K562 (cell line): ENCODE data around the gene USF2. TPM values are rescaled to one million over a fixed set of nuclear protein-coding genes. Genes with fewer than 3 reads are reported as not detected.

Experiments used
- ATAC-seq: fragments of 200-7000 bp; cut with Tn5 transposase; 3 replicates; pipeline ENCODE4 v1.9.1; 2020; ENCODE audit warnings: moderate library complexity
- BruUV-seq: library from RNA; stranded (reverse); fragments of 400-500 nt; replicated peaks from 2 replicates; lab custom pipeline; 2021; lab: Mats Ljungman, UMichigan
- CTCF ChIA-PET: fragments of 300-600 bp; formaldehyde crosslinking; extraction: SDS; loops from one replicate; lab custom pipeline; 2021; ENCODE audit warnings: low intra/inter-chr PET ratio; lab: Yijun Ruan, JAX
- POLR2A ChIA-PET: fragments of 300-600, 350-650 bp; sonication (Branson Sonifier 250); formaldehyde crosslinking; extraction: SDS; loops from one replicate; lab custom pipeline; 2021; ENCODE audit warnings: antibody characterized with exemption, inconsistent platforms; lab: Yijun Ruan, JAX
- DNase-seq, 4 experiments: peaks; one replicate each; pipeline versions ENCODE4 v3.0.0 to v3.0.0-alpha.2; 2011 to 2018; ENCODE audit warnings: low spot score in 3 of 4, mixed read lengths in 3 of 4; ENCODE audit errors: extremely low read depth in 1 of 4
- FAIRE-seq: peaks from 2 replicates; lab custom pipeline; 2011; peaks lifted over from hg19 to GRCh38; lab: Jason Lieb, UNC
- H2AFZ ChIP-seq: 2 replicates; pipeline ENCODE4 v1.6.0; 2011; ENCODE audit warnings: low read depth, low read length, control low read depth, inconsistent platforms
- H3K27ac ChIP-seq: fragments of 200-600 bp; 3 replicates; pipeline ENCODE4 v1.8.0; 2011; ENCODE audit warnings: low read depth, mild to moderate bottlenecking, control low read depth, inconsistent platforms, low read length, moderate library complexity, mixed read lengths; ENCODE audit errors: extremely low read depth
- H3K27me3 ChIP-seq, 2 experiments: fragments of 300-600 bp in 1 of 2; 2 replicates in 1 of 2; 3 replicates in 1 of 2; pipeline versions ENCODE4 v1.6.0 to v1.8.0; 2011; ENCODE audit warnings: inconsistent platforms in 2 of 2, low read length in 2 of 2, mild to moderate bottlenecking in 1 of 2, mixed read lengths in 1 of 2, moderate library complexity in 1 of 2; ENCODE audit not compliant: control insufficient read depth in 2 of 2, insufficient read depth in 2 of 2
- H3K36me3 ChIP-seq: fragments of 300-600 bp; 3 replicates; pipeline ENCODE4 v1.8.0; 2011; ENCODE audit warnings: mild to moderate bottlenecking, low read length, inconsistent platforms; ENCODE audit not compliant: control insufficient read depth, insufficient read depth
- H3K4me1 ChIP-seq, 2 experiments: fragments of 200-600 bp in 1 of 2; replicated peaks in 1 of 2; 2 replicates in 1 of 2; 3 replicates in 1 of 2; pipeline versions ENCODE4 v1.5.1 to v1.8.0; 2011; ENCODE audit warnings: inconsistent platforms in 2 of 2, low read length in 2 of 2, mild to moderate bottlenecking in 1 of 2, mixed read lengths in 1 of 2, moderate library complexity in 1 of 2; ENCODE audit not compliant: control insufficient read depth in 2 of 2, insufficient read depth in 2 of 2
- H3K4me2 ChIP-seq: 2 replicates; pipeline ENCODE4 v1.6.1; 2011; ENCODE audit warnings: low read length, control low read depth, inconsistent platforms, mixed read lengths; ENCODE audit not compliant: insufficient read depth
- H3K4me3 ChIP-seq: fragments of 200-600 bp; sonication (generic), shearing (Covaris generic); 2 replicates; pipeline ENCODE4 v1.5.1; 2016; ENCODE audit warnings: control low read depth, inconsistent platforms
- H3K79me2 ChIP-seq: fragments of 200-600 bp; 3 replicates; pipeline ENCODE4 v1.8.0; 2011; ENCODE audit warnings: low read length, inconsistent platforms; ENCODE audit not compliant: control insufficient read depth, insufficient read depth
- H3K9ac ChIP-seq, 2 experiments: 2 replicates each; pipeline versions ENCODE4 v1.6.0 to v1.6.1; 2011; ENCODE audit warnings: low read depth in 2 of 2, low read length in 2 of 2, control low read depth in 1 of 2, inconsistent platforms in 1 of 2, mild to moderate bottlenecking in 1 of 2, mixed read lengths in 1 of 2; ENCODE audit not compliant: insufficient read depth in 1 of 2
- H3K9me1 ChIP-seq: one replicate; pipeline ENCODE4 v1.6.0; 2011; ENCODE audit warnings: inconsistent platforms, mild to moderate bottlenecking, low read length, moderate library complexity; ENCODE audit not compliant: control insufficient read depth, insufficient read depth
- H3K9me3 ChIP-seq: replicated peaks from 2 replicates; pipeline ENCODE4 v1.5.1; 2011; ENCODE audit warnings: low read depth, low read length, inconsistent platforms; ENCODE audit not compliant: control insufficient read depth, insufficient read depth
- H4K20me1 ChIP-seq: replicated peaks from 2 replicates; pipeline ENCODE4 v1.6.1; 2011; ENCODE audit warnings: low read length, inconsistent platforms, mixed read lengths; ENCODE audit not compliant: control insufficient read depth, insufficient read depth
- BACH1 ChIP-seq: fragments of 200-800 bp; sonication (Bioruptor generic); IDR thresholded peaks from 2 replicates; pipeline ENCODE4 v1.6.1; 2016; ENCODE audit warnings: missing genetic modification characterization, missing compliant biosample characterization
- BCOR ChIP-seq: fragments of 450-650 bp; IDR thresholded peaks from 2 replicates; pipeline ENCODE4 v1.6.1; 2016
- BHLHE40 ChIP-seq: IDR thresholded peaks from 2 replicates; pipeline ENCODE4 v1.6.1; 2011; ENCODE audit warnings: low read length, improper control_type of control experiment
- BRF1 ChIP-seq: IDR thresholded peaks from 3 replicates; pipeline ENCODE4 v1.6.1; 2011; ENCODE audit warnings: borderline replicate concordance, mild to moderate bottlenecking; ENCODE audit not compliant: insufficient read length; ENCODE audit errors: extremely low read depth
- CBX2 ChIP-seq: fragments of 200-600 bp; sonication (generic); IDR thresholded peaks from one replicate; pipeline ENCODE4 v1.6.1; 2012; ENCODE audit warnings: mild to moderate bottlenecking, low read length, inconsistent platforms; ENCODE audit not compliant: insufficient read depth, poor library complexity, severe bottlenecking
- CGGBP1 ChIP-seq: fragments of 250-450 bp; sonication (Bioruptor Pico); IDR thresholded peaks from 2 replicates; pipeline ENCODE4 v1.9.0; 2021; ENCODE audit warnings: mild to moderate bottlenecking
- CREB3 ChIP-seq: fragments of 450-650 bp; conservative IDR thresholded peaks from 2 replicates; pipeline ENCODE4 v1.6.1; 2016; ENCODE audit warnings: missing genetic modification characterization, low read depth, mild to moderate bottlenecking, missing compliant biosample characterization, moderate library complexity
- DMBX1 ChIP-seq: fragments of 250-450 bp; sonication (Bioruptor Pico); IDR thresholded peaks from 2 replicates; pipeline ENCODE4 v1.8.0; 2022; ENCODE audit warnings: inconsistent platforms, mild to moderate bottlenecking, moderate library complexity, borderline replicate concordance
- E2F8 ChIP-seq: fragments of 450-650 bp; IDR thresholded peaks from 2 replicates; pipeline ENCODE4 v1.7.1; 2018; ENCODE audit warnings: mild to moderate bottlenecking, low read depth; ENCODE audit not compliant: partially characterized antibody
- GTF2F1 ChIP-seq: IDR thresholded peaks from 2 replicates; pipeline ENCODE4 v1.6.1; 2011; ENCODE audit warnings: low read depth, low read length, improper control_type of control experiment
- KDM1A ChIP-seq, 2 experiments: fragments of 450-650 bp; IDR thresholded peaks; 2 replicates each; pipeline ENCODE4 v1.6.1; 2016; ENCODE audit warnings: mild to moderate bottlenecking in 2 of 2
- MAFF ChIP-seq: IDR thresholded peaks from 2 replicates; pipeline ENCODE4 v1.6.1; 2012; ENCODE audit warnings: low read length, improper control_type of control experiment
- MAFG ChIP-seq: fragments of 450-650 bp; conservative IDR thresholded peaks from 2 replicates; pipeline ENCODE4 v1.6.1; 2016; ENCODE audit warnings: missing genetic modification characterization, missing compliant biosample characterization
- PYGO2 ChIP-seq: fragments of 450-650 bp; IDR thresholded peaks from 2 replicates; pipeline ENCODE4 v1.6.1; 2016; ENCODE audit warnings: mild to moderate bottlenecking, missing genetic modification characterization, moderate library complexity, missing compliant biosample characterization
- RBM25 ChIP-seq: fragments of 200-400 bp; formaldehyde crosslinking; IDR thresholded peaks from 2 replicates; pipeline ENCODE4 v1.6.1; 2018; ENCODE audit warnings: low read length, low read depth, moderate library complexity; ENCODE audit not compliant: severe bottlenecking
- SMAD2 ChIP-seq: fragments of 150-350 bp; IDR thresholded peaks from 2 replicates; pipeline ENCODE4 v1.6.1; 2014; ENCODE audit warnings: low read depth, mild to moderate bottlenecking, low read length
- SUPT5H ChIP-seq: fragments of 450-650 bp; IDR thresholded peaks from 2 replicates; pipeline ENCODE4 v1.6.1; 2016
- ZFP36 ChIP-seq: fragments of 150-350 bp; IDR thresholded peaks from 2 replicates; pipeline ENCODE4 v1.6.1; 2018; ENCODE audit warnings: low read length, low read depth; ENCODE audit not compliant: partially characterized antibody
- ZKSCAN8 ChIP-seq: fragments of 200-800 bp; sonication (Bioruptor generic); IDR thresholded peaks from 2 replicates; pipeline ENCODE4 v1.6.1; 2016; ENCODE audit warnings: missing genetic modification characterization, missing compliant biosample characterization
- ZNF316 ChIP-seq: fragments of 450-650 bp; IDR thresholded peaks from 2 replicates; pipeline ENCODE4 v1.6.1; 2016
- ZNF511 ChIP-seq: sonication (generic); formaldehyde crosslinking; IDR thresholded peaks from 2 replicates; pipeline ENCODE4 v1.8.0; 2022; ENCODE audit warnings: mild to moderate bottlenecking, missing genetic modification reagents
- WGBS: fragments of 100-300 bp; shearing (Covaris generic); methylation state at CpG from one replicate; pipeline ENCODE4 v1.1.6; 2016; ENCODE audit warnings: low coverage, mixed read lengths; ENCODE audit not compliant: insufficient coverage; ENCODE audit errors: missing lambda C conversion rate; 5-methylcytosine and 5-hydroxymethylcytosine counted together
- in situ Hi-C: fragments of 300-500 bp; cut with MboI; formaldehyde crosslinking; loops from 4 replicates; pipeline ENCODE4 v1.15.0; 2018; ENCODE audit warnings: inconsistent platforms, mixed read lengths
- intact Hi-C: fragments of 100-400 bp; cut with micrococcal nuclease; formaldehyde crosslinking; loops from 2 replicates; pipeline ENCODE4 v1.14.2; 2022
- polyA plus RNA-seq, 8 experiments: library from polyadenylated mRNA; depleted of rRNA in 4 of 8; stranded (reverse) in 5 of 8; unstranded in 3 of 8; fragments of >200 nt; fragmentation: Nextera tagmentation in 2 of 8; fragmentation: Illumina TruSeq in 1 of 8; extraction: Ambion mirVana in 2 of 8; extraction: Trizol in 1 of 8; gene quantifications; 2 replicates each; pipeline versions ENCODE4 v1.2.1 to v1.2.3, GENCODE V29; 2011 to 2014; ENCODE audit warnings: inconsistent platforms in 1 of 8, missing spikeins in 1 of 8
- total RNA-seq, 7 experiments: library from RNA; depleted of rRNA in 6 of 7; stranded (reverse); fragments of >200 nt in 6 of 7; fragmentation: Illumina TruSeq in 2 of 7; extraction: Trizol in 2 of 7; gene quantifications; 2 replicates each; pipeline versions ENCODE4 v1.2.1 to v1.2.3, GENCODE V29; 2011 to 2021; ENCODE audit warnings: low replicate concordance in 1 of 7

Gene USF2
- total and polyA plus RNA-seq, 9 of the 15 experiments (the other 6 are each of a cell fraction or from before 2014, with no cell fraction given), result 0.27 to 93.7 (median 58.4) TPM

- Histone ChIP-seq H3K4me1 (peaks cover 47 to 73% of the 10 kb centered on the region in 2 experiments), H3K4me3 (no peak overlapping the region), H3K4me2 (no peak overlapping the region), H4K20me1 (no peaks in the 10 kb centered on the region), H3K9me1 (no peaks in the 10 kb centered on the region), H3K36me3 (no peaks in the 10 kb centered on the region; the same call in 2 of the 3 replicates), H3K9me3 (no peaks in the 10 kb centered on the region), H3K9ac (peak overlapping the region in 1 of 2 experiments; percentile 73; a peak in 2 of 4 replicates), H3K79me2 (peaks cover 10% of the 10 kb centered on the region; the same call in 2 of the 3 replicates), H2AFZ (no peak overlapping the region), H3K27me3 (no peaks in the 10 kb centered on the region), H3K27ac (no peak overlapping the region)
- ATAC-seq, result no peak
- POLR2A ChIA-PET, result interaction anchor here (0.6 kb wide), 1 partner anchor 188 kb away, joined by 3 read pairs; no protein-coding TSS in a partner anchor
- intact Hi-C loops, result no loop called here
- WGBS, result 77% methylated on average over 8 of the region's 8 CpGs
- FAIRE-seq, result no peak
- DNase-seq, result no peak
- no TSS peak for BruUV-seq
- in situ Hi-C loops, result no loop called here
- CTCF ChIA-PET, result no interaction called here
- TF ChIP-seq MAFF, result 0 out of 2 replicates have a peak, but pooled peaks have one; percentile 10
- peak; percentile 83 for TF ChIP-seq ZFP36
- no peak for TF ChIP-seq GTF2F1
- no peak for TF ChIP-seq BRF1
- TF ChIP-seq BHLHE40, result no peak
- TF ChIP-seq MAFG (tag), result peak; percentile 17; the same call in 1 of the 2 replicates
- peak; percentile 75 for TF ChIP-seq RBM25
- TF ChIP-seq DMBX1 (CRISPR knock-in tag), result no peak
- no peak for TF ChIP-seq CGGBP1 (CRISPR knock-in tag)
- TF ChIP-seq ZKSCAN8 (CRISPR knock-in tag), result peak; percentile 97
- no peak for TF ChIP-seq E2F8
- peak; percentile 42; the same call in 1 of the 2 replicates for TF ChIP-seq BCOR
- TF ChIP-seq SMAD2, result no peak
- peak; percentile 79 for TF ChIP-seq ZNF316
- TF ChIP-seq CBX2, result no peak
- TF ChIP-seq KDM1A (IDR thresholded peaks at IDR 0.05), result peak in 1 of 2 experiments; percentile 55; a peak in 1 of 4 replicates
- TF ChIP-seq PYGO2, result no peak
- no peak for TF ChIP-seq ZNF511 (CRISPR knock-in tag)
- no peak for TF ChIP-seq SUPT5H
- TF ChIP-seq BACH1 (tag), result no peak
- no peak for TF ChIP-seq CREB3 (tag)
Measured at GRCh38 chr19:35314031-35314430, 45.3 kb downstream of the USF2 start.
